ENCODE measurements around the gene EPB41L2.

Gene EPB41L2

GRCh38 chr6:130829333-130829910 is 233.6 kb downstream of the EPB41L2 start:
- no peak overlapping the region for H3K4me3 ChIP-seq (ENCODE audit: low read length)
- no peak for DNase-seq (ENCODE audit: low read depth)
- TF ChIP-seq, protein P1, sequence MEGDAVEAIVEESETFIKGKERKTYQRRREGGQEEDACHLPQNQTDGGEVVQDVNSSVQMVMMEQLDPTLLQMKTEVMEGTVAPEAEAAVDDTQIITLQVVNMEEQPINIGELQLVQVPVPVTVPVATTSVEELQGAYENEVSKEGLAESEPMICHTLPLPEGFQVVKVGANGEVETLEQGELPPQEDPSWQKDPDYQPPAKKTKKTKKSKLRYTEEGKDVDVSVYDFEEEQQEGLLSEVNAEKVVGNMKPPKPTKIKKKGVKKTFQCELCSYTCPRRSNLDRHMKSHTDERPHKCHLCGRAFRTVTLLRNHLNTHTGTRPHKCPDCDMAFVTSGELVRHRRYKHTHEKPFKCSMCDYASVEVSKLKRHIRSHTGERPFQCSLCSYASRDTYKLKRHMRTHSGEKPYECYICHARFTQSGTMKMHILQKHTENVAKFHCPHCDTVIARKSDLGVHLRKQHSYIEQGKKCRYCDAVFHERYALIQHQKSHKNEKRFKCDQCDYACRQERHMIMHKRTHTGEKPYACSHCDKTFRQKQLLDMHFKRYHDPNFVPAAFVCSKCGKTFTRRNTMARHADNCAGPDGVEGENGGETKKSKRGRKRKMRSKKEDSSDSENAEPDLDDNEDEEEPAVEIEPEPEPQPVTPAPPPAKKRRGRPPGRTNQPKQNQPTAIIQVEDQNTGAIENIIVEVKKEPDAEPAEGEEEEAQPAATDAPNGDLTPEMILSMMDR (conservative IDR thresholded peaks at IDR 0.05; ENCODE audit: low read depth, low read length): no peak

DNA sequence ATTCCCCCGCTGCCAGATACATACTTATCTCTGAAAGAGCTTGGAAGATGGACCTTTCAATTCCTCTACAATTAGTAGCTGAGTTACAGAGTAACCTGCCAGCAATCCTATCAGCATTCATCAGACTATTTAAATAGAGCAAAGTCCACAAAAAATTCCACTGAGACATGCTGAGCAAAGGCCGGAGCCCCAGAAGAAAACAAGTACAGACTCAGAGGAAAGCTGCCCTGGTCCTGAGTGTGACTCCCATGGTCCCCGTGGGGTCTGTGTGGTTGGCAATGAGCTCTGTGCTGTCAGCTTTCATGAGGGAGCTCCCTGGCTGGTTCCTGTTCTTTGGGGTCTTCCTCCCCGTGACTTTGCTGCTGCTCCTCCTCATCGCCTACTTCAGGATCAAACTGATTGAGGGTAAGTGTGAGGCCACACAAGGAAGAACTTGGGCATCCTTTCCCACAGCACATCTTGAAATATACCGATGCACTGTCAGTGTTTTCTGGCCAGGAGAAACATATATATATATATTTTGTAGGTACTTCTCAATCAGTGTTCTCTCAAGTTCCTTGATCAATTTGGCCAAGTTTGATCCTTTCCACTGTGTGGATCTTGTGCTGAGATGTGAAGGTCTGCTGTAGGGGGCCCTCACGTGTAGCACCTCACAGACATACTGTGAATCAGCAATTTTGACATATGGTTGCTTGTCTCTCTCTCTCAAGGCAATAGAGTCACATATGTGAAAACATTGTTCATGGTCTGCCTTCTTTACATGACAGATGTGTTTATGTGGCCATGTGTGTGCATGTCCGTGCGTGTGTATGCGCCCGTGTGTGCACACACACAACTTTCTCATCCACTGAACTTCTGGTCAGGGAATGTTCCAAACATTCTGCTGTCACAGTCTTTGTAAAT is 235.5 kb downstream of the EPB41L2 start, which contains the start of gene SMLR1:
SMLR1 (plus strand) TSS at position 160 of the 903 bp plus-strand sequence; CDS start at position 168, 8 bp downstream.
- no peak within 1 kb of the TSS for H3K4me3 ChIP-seq (ENCODE audit: low read length)
- no peak for DNase-seq (ENCODE audit: low read depth)
- TF ChIP-seq, protein P1 (conservative IDR thresholded peaks at IDR 0.05; ENCODE audit: low read depth, low read length): no peak

GRCh38 chr6:130826442-130827246 is 236.4 kb downstream of the EPB41L2 start:
- TF ChIP-seq, protein P1 (conservative IDR thresholded peaks at IDR 0.05; ENCODE audit: low read depth, low read length): no peak
- DNase-seq (ENCODE audit: low read depth): no peak
- no peak overlapping the region for H3K4me3 ChIP-seq (ENCODE audit: low read length)

DNA sequence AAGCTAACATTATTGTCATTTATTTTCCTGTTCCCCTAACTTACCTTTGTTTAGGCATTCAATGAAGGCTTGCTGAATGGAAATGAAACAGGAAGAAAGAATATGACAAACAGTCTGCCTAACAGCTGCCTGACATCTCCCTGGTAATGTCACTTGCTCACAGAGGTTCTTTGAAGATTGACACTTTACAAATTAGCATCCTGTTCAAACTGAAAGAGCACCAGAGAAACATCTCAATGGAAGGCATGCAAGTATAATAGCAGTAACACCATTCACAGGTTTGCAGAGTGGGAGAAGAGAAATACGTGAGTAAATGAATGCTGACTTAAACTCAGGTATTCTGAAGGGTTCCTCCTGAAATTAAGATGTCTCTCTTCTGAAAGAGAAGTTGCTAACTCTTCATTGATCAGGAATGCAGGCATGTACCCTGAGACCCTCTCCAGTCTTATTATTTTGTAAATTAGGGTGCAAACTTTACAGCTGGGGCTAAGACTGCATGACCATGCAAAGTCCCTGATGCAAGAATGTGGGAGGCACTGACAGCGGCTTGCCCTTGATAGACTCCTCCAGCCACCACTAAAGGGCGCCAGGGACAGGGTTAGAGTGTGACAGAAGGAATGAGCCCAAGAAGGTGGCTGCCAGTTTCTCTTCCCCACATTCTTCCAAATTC is 237.1 kb downstream of the EPB41L2 start:
- TF ChIP-seq, protein P1 (conservative IDR thresholded peaks at IDR 0.05; ENCODE audit: low read depth, low read length): no peak
- no peak overlapping the region for H3K4me3 ChIP-seq (ENCODE audit: low read length)
- no peak for DNase-seq (ENCODE audit: low read depth)

GRCh38 chr6:130824978-130825694 is 237.9 kb downstream of the EPB41L2 start:
- DNase-seq (ENCODE audit: low read depth): no peak
- H3K4me3 ChIP-seq (ENCODE audit: low read length): no peak overlapping the region
- TF ChIP-seq, protein P1 (conservative IDR thresholded peaks at IDR 0.05; ENCODE audit: low read depth, low read length): no peak

DNA sequence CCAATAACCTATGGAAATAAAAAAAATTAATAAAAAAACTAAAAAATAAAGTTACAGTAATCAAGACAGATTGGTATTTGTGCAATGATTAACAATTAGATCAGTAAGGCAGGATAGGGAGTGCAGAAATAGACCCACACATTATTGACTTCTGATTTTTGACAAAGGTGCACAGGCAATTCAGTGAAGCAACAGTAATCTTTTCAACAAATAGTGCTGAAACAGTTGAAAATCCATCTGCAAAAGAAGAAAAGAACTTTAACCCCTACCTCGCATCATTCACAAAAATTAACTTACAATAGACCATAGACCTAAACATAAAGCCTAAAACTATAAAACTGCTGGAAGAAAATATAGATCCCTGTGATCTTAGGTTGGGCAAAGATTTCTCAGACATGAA is 240.3 kb downstream of the EPB41L2 start:
- no peak overlapping the region for H3K4me3 ChIP-seq (ENCODE audit: low read length)
- TF ChIP-seq, protein P1 (conservative IDR thresholded peaks at IDR 0.05; ENCODE audit: low read depth, low read length): no peak

More for the DNA sequence above, 240.3 kb downstream of the EPB41L2 start:
- DNase-seq (ENCODE audit: low read depth): no peak

All from retinal pigment epithelial cell (primary cell).